Peyer's patch (tissue), 4 donors: ENCODE data around the gene NLRP3.

Source experiments
- POLR2A ChIP-seq, 2 donors: fragments of 450-650 bp; IDR thresholded peaks; one replicate each; pipeline ENCODE4 v1.5.1; 2017; ENCODE audit warnings: antibody characterized with exemption in 2 of 2, mild to moderate bottlenecking in 2 of 2, moderate library complexity in 2 of 2
- TF ChIP-seq, protein P1 (sequence below), 6 experiments: fragments of 450-650 bp in 4 of 6; fragments of 200-600 bp in 2 of 6; sonication (generic) in 1 of 6; IDR thresholded peaks; one replicate each; pipeline ENCODE4 v1.5.1; 2017 to 2019; ENCODE audit warnings: antibody characterized with exemption in 6 of 6, mild to moderate bottlenecking in 3 of 6, moderate library complexity in 1 of 6

DNA sequence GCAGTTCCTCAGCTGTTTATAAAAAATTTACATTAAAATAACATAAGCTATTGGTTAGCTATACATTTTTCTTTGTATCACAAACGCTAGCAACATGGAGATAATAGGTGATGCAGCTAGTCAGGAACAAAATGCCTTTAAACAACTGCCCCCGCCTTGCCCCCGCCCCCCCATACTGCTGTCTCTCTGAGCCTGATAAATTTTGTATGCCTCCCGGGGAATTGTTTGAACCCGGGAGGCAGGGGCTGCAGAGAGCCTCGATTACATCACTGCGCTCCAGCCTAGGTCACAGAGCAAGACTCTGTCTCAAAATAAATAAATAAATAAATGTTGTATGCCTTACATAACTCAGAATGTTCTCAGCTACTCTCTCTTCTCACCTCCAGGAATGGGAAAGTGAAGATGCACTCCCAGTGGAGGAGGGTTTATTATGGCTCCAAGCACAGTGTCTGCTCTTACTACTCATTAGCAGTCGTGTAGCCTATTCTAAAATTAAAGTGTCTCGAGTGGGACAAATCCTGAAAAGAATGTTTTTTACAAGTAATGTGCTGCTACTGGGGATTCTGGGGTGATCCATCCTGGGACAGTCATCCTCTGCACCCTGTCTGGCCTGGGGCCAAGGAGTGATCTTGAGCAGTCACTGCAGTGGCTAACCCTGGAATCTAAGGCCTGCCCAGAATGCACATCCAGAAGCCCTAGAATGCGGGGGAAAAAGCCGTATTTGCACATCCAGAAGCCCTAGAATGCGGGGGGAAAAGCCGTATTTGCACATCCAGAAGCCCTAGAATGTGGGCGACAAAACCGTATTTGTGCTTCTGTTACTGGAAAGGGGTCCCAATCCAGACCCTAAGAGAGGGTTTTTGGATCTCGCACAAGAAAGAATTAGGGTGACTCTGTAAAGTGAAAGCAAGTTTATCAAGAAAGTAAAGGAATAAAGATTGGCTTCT lies 44.9 kb upstream of the NLRP3 start:
- TF ChIP-seq, protein P1, sequence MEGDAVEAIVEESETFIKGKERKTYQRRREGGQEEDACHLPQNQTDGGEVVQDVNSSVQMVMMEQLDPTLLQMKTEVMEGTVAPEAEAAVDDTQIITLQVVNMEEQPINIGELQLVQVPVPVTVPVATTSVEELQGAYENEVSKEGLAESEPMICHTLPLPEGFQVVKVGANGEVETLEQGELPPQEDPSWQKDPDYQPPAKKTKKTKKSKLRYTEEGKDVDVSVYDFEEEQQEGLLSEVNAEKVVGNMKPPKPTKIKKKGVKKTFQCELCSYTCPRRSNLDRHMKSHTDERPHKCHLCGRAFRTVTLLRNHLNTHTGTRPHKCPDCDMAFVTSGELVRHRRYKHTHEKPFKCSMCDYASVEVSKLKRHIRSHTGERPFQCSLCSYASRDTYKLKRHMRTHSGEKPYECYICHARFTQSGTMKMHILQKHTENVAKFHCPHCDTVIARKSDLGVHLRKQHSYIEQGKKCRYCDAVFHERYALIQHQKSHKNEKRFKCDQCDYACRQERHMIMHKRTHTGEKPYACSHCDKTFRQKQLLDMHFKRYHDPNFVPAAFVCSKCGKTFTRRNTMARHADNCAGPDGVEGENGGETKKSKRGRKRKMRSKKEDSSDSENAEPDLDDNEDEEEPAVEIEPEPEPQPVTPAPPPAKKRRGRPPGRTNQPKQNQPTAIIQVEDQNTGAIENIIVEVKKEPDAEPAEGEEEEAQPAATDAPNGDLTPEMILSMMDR (IDR thresholded peaks at IDR 0.05), result no peak
- TF ChIP-seq POLR2A (IDR thresholded peaks at IDR 0.05), result no peak
